ENCODE data around the gene GALNT17.

DNA sequence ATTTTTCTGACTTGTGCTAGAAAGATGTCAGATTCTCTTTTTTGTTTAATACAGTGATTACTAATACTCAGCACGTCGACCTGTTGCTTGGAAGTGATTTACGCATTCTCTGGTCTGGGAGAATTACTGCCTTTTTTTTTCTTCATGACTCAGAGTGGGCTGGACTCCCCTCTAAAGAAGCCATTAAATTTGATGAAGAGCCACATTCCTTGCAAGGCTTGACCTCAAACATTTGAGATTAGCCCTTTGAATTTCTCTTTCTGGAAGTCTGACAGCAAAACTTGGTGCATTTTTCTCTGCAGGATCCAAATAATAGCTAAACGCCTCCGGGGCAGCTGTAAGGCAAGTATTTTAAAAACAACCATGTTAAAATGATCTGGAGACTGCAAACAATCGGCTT lies 171.6 kb downstream of the GALNT17 start:
- TF ChIP-seq, protein P1, sequence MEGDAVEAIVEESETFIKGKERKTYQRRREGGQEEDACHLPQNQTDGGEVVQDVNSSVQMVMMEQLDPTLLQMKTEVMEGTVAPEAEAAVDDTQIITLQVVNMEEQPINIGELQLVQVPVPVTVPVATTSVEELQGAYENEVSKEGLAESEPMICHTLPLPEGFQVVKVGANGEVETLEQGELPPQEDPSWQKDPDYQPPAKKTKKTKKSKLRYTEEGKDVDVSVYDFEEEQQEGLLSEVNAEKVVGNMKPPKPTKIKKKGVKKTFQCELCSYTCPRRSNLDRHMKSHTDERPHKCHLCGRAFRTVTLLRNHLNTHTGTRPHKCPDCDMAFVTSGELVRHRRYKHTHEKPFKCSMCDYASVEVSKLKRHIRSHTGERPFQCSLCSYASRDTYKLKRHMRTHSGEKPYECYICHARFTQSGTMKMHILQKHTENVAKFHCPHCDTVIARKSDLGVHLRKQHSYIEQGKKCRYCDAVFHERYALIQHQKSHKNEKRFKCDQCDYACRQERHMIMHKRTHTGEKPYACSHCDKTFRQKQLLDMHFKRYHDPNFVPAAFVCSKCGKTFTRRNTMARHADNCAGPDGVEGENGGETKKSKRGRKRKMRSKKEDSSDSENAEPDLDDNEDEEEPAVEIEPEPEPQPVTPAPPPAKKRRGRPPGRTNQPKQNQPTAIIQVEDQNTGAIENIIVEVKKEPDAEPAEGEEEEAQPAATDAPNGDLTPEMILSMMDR (IDR thresholded peaks at IDR 0.05), result no peak
- TF ChIP-seq POLR2AphosphoS5 (IDR thresholded peaks at IDR 0.05), result no peak

All from prostate gland (tissue), 2 donors.